ENCODE results near the gene PHLDB1.
"Not testable (repeated sequence)": the region's sequence is repeated elsewhere in the genome, so short reads cannot be mapped to it uniquely, and the experiment has no call there.

The PHLDB1 gene

GRCh38 chr11:118658429-118659313 is 51.3 kb downstream of the PHLDB1 start:
- DNase-seq (ENCODE audit: low read depth in 2 of 2): no peak

DNA sequence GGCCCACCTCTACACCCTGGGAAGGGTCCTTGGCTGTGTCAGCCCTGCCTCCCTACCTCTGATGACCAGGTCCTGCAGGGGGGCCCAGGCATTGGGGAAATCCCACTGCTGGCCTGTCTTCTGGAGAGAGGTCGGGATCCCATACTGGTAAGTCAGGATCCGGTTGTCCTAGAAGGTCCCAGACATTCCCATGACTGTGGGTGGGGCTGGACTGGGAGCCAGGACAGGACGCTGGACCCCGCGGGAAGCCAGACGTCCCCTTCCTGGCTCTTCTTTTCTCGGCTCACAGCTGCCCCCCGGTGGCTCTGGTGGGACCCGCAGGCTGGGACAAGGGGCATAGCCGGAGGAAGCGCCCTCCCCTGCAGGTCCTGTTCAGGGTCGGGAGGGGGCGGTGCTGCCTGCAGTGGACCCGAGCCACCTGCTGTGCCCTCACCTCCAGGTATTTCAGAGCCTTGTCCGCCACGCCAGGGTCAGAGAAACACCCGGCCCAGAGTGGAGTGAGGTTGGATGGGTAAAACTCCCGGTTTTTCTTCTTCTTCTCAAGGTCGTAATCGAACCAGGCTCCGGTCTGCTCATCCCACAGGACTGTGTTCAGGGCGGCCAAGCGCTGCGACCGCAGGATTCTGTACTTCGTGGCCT is 52.0 kb downstream of the PHLDB1 start:
- peak; percentile 70 to 73 for DNase-seq (ENCODE audit: low read depth in 2 of 2)

DNA sequence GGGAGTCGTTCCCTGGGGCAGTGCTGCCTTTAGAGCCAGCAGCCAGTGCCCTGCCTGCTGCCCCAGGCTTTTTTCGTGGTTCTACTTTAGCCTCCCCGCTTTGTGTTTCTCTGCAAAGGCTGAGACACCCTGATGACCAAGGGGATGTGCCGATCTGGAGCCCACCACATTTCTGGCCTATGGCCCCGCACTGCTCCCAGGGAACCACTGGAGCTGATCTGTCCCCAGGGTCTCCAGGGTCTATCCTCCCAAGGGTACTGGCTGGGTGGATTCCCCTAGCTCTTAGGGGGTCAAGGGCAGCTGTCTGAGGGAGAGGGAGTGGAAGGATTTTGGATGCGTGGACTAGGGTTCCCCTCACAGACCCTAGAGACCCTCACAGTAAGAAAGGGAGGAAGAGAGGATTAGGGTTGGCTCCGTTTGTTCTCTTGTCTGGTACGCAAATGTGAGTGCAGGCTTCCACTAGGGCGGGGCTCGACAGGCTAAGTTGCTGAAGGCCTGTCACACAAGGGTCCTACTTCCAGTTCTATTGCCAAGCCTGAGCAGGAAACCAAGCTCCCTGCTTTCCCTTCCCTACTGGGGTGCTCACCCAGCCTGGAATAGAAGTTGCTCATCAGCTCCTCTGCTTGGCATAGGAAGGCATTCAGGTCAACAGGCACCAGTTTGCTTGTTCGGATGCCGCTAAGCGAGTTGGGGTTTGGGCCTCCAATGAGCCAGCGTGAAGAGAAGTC is 52.7 kb downstream of the PHLDB1 start:
- DNase-seq (ENCODE audit: low read depth in 2 of 2): no peak

DNA sequence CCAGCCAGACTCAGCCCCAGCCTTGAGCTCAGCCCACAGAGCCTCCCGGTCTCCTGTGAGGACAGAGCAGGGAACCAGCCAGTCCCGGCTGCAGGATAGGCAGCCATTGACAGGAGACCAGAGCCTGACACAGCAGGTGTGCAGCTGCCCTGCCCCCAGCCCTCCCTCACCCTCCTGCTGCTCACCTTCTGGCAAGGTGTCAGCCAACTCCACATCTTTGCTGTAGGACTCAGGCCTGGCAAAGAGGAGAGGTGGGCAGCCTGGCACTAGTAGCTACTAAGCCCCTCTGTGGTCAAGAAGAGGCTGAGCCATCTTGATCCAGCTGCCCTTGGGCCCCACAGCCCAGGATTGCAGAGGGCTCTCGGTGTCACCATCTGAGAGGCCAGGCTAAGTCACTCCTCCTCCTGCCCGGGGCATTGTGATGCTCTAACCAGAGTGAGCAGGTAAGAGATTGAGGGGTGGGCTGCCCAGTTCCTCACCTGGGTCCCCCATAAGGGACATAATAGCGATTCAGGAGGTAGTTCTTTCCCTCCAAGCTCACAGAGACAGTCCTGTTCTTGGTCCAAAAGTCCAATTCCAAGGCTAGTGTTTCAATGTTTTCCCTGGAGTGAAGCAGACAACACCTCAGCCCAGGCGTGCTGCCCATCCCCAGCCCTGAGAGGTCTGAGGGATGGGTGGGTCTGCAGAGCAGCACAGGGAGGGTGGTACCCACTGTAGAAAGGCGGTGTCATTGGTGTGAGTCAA is 53.4 kb downstream of the PHLDB1 start:
- no peak for DNase-seq (ENCODE audit: low read depth in 2 of 2)

- DNase-seq (ENCODE audit: low read depth in 2 of 2): no peak
Observed at GRCh38 chr11:118661425-118662301, 54.2 kb downstream of the PHLDB1 start.

DNA sequence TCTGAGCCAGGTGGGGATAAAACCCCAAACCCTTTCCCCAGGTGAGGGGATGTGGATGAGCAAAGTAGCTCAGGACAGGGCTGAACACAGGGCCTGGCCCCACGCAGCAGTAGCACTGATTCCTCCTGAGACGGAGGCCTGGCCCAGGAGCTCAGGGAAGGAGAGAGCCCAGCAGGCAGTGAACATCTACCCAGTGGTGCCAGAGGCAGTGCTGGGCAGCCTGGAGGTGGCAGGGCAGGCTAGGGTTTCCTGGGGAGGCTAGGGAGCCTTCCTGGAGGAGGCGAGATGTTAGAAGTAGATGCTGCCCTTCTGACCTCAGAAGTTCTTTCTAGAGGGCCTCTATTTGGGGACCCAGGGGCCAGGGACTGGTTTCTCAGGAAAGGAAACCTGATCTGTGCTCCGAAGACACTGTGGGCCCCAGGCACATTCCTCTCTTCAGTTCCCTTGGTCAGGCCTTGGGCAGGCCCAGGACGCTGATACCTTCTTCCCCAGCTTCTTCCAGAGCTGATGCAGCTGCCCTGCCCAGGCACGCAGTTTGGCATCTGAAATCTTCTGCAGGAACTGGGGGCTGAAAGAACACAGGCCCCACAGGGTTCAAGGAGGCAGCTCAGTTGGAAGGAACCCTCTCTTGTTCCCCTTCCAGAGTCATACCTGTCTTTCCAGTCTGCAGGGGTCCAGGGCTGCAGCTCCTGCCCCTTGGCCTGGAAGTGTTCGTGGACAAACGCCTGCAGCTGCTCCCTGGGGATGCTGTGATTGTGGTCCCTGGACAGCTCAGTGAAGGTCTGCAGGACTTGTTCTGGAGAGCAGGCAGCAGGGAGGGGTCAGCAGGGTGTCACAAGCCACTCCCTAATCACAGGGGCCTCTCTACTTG is 55.2 kb downstream of the PHLDB1 start:
- no peak for DNase-seq (ENCODE audit: low read depth in 2 of 2)

DNA sequence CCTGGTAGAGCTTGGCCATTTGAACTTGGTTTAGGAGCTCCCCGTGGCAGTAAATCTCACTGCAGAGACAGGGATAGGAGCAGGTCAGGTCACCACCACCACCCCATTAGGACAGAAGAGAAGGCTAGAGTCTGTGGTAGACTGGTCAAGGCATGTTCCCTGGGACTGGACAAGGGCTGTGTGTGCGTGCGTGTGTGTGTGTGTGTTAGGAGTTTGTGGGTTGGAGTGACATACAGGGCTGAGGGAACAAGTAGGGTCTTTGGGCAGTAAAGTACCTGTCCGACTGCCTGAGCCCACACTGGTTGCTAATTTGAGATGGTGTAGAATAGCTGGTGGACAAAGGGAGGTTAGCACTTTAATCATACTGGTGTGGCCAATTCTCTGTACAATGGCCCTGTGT is 56.0 kb downstream of the PHLDB1 start:
- no peak for DNase-seq (ENCODE audit: low read depth in 2 of 2)

GRCh38 chr11:118663902-118664301 is 56.5 kb downstream of the PHLDB1 start:
- DNase-seq (ENCODE audit: low read depth in 2 of 2): no peak

GRCh38 chr11:118666371-118666770 is 59.0 kb downstream of the PHLDB1 start:
- DNase-seq (ENCODE audit: low read depth in 2 of 2): no peak

- DNase-seq (ENCODE audit: low read depth in 2 of 2): no peak
Observed at GRCh38 chr11:118670063-118670462, 62.6 kb downstream of the PHLDB1 start.

DNA sequence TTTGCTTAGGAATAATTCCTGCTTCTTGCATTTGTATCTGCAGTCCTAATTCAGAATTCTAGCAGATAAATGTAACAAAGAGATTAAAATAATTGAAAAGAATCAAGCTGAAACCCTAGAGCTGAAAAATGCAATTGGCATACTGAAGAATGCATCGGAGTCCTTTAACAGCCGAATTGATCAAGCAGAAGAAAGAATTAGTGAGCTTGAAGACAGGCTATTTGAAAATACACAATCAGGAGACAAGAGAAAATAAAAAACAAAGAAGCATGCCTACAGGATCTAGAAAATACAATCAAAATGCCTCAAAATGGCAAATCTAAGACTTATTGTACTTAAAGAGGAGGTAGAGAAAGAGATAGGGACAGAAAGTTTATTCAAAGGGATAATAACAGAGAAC is 63.8 kb downstream of the PHLDB1 start:
- DNase-seq (ENCODE audit: low read depth in 2 of 2): no peak

GRCh38 chr11:118672846-118673245 is 65.4 kb downstream of the PHLDB1 start:
- no peak for DNase-seq (ENCODE audit: low read depth in 2 of 2)

- DNase-seq (ENCODE audit: low read depth in 2 of 2): no peak
Observed at GRCh38 chr11:118673361-118674081, 66.1 kb downstream of the PHLDB1 start.

GRCh38 chr11:118674082-118674435 is 66.6 kb downstream of the PHLDB1 start:
- DNase-seq (ENCODE audit: low read depth in 2 of 2): no peak

DNA sequence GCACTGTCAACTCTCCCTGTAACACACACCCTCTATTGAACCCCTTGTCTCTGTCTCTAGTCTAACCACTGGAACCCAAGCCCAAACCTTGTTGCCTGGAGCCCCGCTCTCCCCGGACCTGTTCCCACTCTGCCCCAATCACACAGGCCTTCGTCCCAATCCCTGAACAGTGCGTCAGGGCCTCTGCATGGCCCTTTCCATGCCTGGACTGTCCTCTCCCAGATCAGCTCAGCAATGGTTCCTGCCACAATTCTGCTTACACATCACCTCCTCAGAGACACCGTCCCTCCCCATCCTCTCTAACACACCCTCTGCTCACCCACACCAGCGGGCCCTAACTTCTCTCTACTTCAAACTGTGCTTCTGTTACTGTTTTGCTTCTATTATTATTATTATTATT is 70.6 kb downstream of the PHLDB1 start:
- no peak for DNase-seq (ENCODE audit: low read depth in 2 of 2)

- not testable (repeated sequence) for DNase-seq (ENCODE audit: low read depth in 2 of 2)
Observed at GRCh38 chr11:118678908-118679307, 71.5 kb downstream of the PHLDB1 start.

DNA sequence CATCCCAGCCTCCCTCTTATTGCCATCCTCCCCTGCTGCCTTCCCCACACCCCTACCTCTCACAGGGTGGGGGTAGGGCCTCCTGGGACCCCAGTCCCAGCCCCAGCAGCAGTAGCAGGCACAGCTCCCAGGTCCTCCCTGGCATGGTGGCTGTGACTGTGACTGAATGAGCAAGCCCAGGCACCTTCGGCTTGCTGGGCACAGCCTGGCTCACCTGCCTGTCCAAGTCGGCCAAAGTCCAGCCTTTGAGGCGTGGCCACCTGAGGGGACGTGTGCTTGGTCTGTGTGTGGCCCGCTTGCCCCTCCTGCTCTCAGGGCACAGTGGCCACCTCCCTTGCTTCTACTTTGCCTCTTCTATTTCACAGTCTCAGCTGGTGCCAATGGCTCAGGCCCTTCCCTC is 72.1 kb downstream of the PHLDB1 start, which contains the start of gene TREH:
TSS of gene TREH (minus strand) at position 168 of the 400 bp plus-strand sequence. CDS start at position 145, 23 bp downstream.
- no peak for DNase-seq (ENCODE audit: low read depth in 2 of 2)

DNA sequence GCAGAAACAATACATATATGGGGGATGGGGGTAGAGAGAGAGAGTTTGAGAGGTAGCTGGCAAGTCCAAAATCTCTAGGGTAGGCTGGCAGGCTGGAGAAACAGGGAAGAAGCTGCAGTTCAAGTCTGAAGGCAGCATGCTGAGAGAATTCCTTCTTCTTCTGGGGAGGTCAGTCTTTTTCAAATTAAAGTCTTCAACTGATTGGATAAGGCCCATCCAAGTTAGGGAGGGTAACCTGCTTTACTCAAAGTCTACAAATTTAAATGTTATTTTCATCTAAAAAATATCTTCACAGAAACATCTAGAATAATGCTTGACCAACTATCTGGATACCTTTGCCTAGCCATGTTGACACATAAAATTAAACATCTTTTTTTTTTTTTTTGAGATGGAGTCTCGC is 75.0 kb downstream of the PHLDB1 start:
- DNase-seq (ENCODE audit: low read depth in 2 of 2): no peak

GRCh38 chr11:118682939-118683338 is 75.5 kb downstream of the PHLDB1 start:
- DNase-seq (ENCODE audit: low read depth in 2 of 2): not testable (repeated sequence)
